ENCODE measurements around the gene ZC3H7A.

ZC3H7A gene

DNA sequence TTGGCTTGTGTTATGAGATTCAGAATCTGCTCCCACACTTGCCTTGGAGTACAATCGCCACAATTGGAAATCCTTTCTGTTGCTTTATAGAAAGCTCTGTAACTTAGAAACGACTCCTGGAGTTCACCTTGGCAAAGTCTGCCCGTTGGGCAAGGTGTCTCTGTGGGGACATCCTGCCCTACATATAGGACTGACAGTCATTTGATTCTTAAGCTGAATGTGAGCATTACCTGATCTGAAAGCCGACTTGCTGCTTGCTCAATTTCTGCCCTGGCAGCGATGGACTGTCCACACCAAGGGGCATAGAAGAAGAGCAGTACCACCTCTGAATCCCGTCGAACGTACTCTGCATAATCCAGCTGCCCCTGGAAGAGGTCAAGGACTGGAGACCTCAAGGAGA, 61.3 kb downstream of the ZC3H7A start:
- DNase-seq (ENCODE audit: low read depth in 2 of 2) = no peak

GRCh38 chr16:11734653-11735043, 62.4 kb downstream of the ZC3H7A start:
- DNase-seq (ENCODE audit: low read depth in 2 of 2) = no peak

- DNase-seq (ENCODE audit: low read depth in 2 of 2) = no peak
These were observed 62.9 kb downstream of the ZC3H7A start for GRCh38 chr16:11734025-11734652.

DNA sequence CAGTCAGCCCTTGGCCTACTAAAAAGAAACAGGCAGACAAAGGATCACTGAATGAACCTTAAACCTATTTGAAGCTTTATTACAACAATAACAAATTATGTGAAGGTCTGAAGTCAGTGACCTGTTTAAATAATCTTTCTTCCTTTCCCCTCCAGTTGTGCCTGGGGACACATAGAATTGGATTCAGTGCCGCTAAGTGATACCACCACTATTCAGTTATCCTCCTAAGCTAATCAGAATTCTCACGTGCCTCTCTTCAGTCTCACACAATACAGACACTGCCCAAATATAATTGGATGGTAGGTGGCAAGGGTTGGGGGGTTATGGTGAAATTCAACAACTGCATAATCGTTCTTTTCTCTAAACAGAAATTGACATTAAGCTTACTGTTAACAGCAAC, 65.8 kb downstream of the ZC3H7A start:
- DNase-seq (ENCODE audit: low read depth in 2 of 2) = no peak

- DNase-seq (ENCODE audit: low read depth in 2 of 2) = no peak
These were observed 67.3 kb downstream of the ZC3H7A start for GRCh38 chr16:11729787-11730186.

- DNase-seq (ENCODE audit: low read depth in 2 of 2) = no peak
These were observed 69.1 kb downstream of the ZC3H7A start for GRCh38 chr16:11727796-11728543.

GRCh38 chr16:11726008-11726407, 71.0 kb downstream of the ZC3H7A start:
- DNase-seq (ENCODE audit: low read depth in 2 of 2) = no peak

DNA sequence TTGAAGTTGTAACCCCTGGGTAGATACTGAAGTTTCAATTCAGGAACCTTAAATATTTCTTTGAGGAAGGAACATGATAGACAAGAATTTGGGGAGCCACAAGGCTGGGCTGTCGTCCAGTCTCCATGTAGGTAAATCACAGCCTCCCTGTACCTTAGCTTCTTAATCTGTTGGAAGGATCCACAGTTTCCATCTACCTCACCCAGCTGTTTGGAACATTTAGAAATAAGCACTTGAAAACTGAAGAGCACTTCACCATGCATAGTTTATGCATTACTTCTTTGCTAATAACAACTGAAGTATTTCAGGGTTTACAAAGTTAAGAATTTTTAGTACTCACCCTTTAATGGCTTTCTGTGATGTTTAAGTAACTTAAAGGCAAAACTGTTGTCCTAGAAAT, 71.6 kb downstream of the ZC3H7A start:
- no peak for DNase-seq (ENCODE audit: low read depth in 2 of 2)

GRCh38 chr16:11722468-11722808, 74.6 kb downstream of the ZC3H7A start:
- DNase-seq (ENCODE audit: low read depth in 2 of 2) = no peak

DNA sequence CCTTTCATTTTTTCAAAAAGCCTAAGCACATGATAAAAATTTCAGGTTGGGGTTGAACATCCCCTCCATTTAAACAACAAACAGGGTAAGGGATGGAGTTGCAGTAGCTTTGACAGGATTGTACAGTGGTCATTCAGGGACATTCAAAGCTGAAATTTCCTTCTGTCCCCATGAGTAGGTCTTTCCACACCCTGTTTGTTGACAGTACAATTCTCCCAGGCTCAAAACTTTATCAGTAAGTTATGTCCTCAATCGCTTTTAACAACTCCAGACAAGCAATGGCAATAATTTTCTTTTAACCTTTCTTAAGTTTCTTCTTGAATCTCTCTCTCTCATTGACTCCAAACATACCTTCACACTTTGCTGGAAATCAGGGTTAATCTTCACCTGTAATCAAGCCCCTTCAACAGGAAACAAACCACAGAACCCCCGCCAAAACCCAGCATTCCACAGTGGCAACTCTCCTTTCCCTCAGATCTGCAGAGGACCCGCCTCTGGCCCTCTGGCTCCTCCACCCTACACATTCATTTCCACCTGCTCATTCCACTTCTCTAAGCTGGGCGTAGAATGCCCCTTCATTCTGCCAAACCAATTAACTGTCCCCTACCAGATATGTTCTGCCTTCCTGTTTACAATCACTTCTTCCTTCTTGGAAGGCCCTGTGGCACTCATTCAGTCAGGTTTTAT, 75.1 kb downstream of the ZC3H7A start:
- no peak for DNase-seq (ENCODE audit: low read depth in 2 of 2)

GRCh38 chr16:11719762-11720161, 77.3 kb downstream of the ZC3H7A start:
- no peak for DNase-seq (ENCODE audit: low read depth in 2 of 2)

GRCh38 chr16:11719171-11719570, 77.9 kb downstream of the ZC3H7A start:
- no peak for DNase-seq (ENCODE audit: low read depth in 2 of 2)

DNA sequence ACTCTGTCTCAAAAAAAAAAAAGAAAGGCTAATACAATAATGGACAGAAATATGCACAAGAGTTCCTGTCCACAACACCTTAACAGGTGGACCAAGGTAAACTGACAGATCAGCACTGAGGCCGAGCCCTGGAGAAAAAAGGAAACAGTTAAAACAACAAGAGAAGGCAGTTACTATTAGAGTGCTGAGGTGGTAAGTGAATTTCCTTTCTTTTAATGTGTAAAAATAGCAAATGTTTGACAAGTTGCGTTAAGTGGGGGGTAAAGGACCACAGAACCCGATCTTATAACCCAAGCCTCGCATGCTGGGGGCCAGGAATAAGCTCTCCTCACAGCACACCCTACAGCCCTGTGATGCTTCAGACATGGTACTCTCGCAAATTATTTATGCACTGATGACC, 79.2 kb downstream of the ZC3H7A start:
- no peak for DNase-seq (ENCODE audit: low read depth in 2 of 2)

DNA sequence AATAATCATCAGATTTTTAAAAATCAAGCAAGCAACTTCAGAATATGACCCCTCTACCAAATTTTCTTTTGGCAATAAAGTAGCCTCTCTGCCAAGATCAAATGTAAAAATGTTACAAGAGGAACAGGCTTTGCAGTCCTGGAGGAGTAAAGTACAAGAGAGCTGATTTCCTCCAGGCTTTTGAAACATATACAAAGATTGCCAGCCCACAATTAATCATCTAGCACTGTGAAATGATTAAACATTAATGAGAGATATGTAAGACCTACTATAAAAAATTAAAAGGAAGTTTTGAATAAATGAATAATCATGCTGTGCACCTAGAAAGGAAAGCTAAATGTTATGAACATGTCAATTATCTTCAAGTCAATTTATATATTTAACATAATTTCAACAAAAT, 80.7 kb downstream of the ZC3H7A start:
- no peak for DNase-seq (ENCODE audit: low read depth in 2 of 2)

- DNase-seq (ENCODE audit: low read depth in 2 of 2) = no peak
These were observed 81.7 kb downstream of the ZC3H7A start for GRCh38 chr16:11715246-11715947.

DNA sequence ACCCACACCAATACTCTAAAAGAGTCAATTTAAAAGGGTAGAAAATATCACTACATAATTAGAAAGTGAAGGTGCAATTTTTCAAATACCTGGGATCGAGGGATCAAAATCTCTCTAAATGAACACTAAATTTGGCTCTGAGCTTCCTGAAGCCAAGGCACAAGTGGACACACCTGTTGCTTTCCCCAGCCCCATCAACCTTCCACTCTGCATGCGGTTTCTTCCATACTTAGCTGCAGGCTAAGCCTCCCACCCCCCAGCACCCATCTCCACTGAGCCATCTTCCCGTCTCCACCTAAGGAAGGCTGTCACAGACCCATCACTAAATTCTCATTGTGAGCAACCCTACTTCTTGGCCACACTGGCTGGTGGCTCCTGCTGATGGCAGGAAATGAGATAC, 84.9 kb downstream of the ZC3H7A start:
- no peak for DNase-seq (ENCODE audit: low read depth in 2 of 2)

DNA sequence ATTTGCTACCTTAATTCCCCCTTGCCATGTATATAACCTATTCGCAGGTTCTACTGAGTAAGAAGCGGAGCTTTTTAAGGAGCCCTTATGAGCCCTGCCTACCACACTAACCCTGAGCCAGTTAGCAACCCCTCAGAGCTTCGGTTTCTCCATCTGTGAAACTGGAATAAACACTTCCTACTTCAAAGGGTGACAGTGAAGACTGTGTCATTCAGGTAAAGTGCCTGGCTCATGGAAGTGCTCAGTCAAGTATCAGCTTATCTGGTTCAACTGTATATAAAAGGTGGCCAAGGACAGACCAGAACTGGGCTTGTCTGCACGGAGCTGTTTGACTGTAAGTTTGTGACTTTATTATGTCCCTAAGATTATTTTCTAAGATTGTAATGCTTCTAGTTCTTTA, 85.4 kb downstream of the ZC3H7A start:
- no peak for DNase-seq (ENCODE audit: low read depth in 2 of 2)

GRCh38 chr16:11708421-11708820, 88.6 kb downstream of the ZC3H7A start:
- no peak for DNase-seq (ENCODE audit: low read depth in 2 of 2)

GRCh38 chr16:11707679-11708197, 89.3 kb downstream of the ZC3H7A start:
- no peak for DNase-seq (ENCODE audit: low read depth in 2 of 2)

- no peak for DNase-seq (ENCODE audit: low read depth in 2 of 2)
These were observed 90.8 kb downstream of the ZC3H7A start for GRCh38 chr16:11706180-11706742.

- no peak for DNase-seq (ENCODE audit: low read depth in 2 of 2)
These were observed 91.6 kb downstream of the ZC3H7A start for GRCh38 chr16:11705311-11706025.

Data from stimulated activated CD8-positive, alpha-beta memory T cell treated with anti-CD3 and anti-CD28 coated beads, Interleukin-7, amount 100 ng/mL, for 4 hours (primary cell).